Measurements from ENCODE around the gene ATRNL1. TPM values are rescaled to one million over a fixed set of nuclear protein-coding genes. Genes with fewer than 3 reads are reported as not detected.

ATRNL1 gene
- total RNA-seq, 1 donor from 2014 or later, result 0.74 TPM

DNA sequence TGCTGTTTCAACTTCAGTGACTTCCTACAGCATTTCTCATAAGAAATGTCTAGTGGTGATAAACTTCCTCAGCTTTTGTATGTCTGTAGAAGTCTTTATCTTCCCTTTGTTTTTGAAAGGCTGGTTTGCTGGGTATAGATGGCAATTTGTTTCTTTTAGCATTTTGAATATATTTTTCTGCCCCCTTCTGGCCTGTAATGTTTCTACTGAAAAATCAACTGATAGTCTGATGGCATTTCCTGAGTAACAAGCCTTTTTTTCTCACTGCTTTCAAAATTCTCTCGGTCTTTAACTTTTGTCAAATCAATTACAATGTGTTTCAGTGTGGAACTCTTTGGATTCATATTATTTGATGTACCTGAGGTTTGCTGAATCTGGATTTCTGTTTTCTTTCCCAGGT, 487.1 kb downstream of the ATRNL1 start:
- DNase-seq (ENCODE audit: low spot score), result no peak

DNA sequence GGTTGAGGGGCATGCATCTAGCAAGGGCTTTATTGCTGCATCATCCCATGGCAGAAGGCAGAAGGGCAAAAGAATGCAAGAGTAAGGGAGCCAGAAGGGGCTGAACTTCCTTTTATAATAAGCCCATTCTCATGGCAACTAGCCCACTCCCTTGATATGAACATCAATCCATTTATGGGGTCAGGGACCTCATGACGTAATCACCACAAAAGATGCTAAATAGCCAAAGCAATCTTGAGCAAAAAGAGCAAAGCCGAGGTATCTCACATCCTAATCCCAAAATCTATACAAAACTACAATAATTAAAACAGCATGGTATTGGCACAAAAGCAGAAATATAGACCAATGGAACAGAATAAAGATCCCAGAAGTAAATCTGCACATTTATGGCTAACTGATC, 499.9 kb downstream of the ATRNL1 start:
- DNase-seq (ENCODE audit: low spot score), result no peak

DNA sequence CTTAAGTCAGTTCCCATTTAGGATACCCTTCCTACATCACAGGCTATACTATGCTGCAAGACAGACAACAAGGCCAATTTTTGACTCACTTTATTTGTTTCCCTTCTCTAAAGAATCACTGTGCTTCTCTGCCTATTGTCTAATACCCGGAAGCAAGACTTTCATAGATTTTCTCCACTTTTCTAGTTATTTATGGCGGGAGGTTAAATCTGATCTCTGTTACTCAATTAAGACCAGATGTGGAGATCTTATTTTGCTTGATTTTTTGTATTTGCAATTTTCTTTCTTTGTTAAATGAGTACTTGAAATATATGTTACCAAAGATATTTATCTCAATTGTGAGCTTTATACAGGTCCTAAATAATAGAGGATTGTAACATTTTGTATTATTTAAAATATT, 511.5 kb downstream of the ATRNL1 start:
- DNase-seq (ENCODE audit: low spot score), result no peak

DNA sequence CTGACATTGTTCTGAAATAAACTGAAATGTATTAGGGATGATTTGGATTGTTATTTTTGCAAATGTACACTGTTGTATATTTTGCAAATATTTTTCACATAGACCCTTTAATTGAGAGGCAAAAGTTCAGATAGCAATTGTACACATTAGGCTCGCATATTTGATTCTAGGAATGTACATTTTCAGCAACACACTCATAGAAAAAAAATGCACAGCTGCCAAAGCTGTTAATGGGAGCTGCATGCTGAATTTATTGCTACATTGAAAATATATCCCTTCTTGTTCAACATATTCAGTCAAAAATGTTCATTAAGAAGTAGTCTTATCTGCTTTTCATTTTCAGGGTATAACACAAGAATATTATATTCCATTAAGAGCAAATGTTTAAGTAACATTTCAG, 512.9 kb downstream of the ATRNL1 start:
- no peak for DNase-seq (ENCODE audit: low spot score)

DNA sequence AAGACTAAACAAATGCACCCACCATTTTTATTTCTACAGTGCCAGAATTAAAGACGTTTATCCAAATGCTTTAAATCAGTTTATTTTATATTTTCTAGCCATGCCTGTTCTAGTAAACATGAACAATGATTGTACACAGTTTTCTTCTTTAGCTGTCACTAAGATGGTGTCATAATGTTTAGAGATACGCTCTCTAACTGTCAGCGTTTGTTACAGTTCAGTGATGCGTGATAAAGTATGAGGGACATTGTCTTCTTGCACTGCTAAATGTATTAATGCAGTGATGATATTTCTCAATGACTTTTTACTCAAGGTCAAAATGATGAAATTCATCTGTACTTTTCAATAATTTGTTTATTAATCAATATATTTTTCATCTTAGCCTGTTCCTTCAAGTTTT, 513.6 kb downstream of the ATRNL1 start:
- DNase-seq (ENCODE audit: low spot score), result no peak

DNA sequence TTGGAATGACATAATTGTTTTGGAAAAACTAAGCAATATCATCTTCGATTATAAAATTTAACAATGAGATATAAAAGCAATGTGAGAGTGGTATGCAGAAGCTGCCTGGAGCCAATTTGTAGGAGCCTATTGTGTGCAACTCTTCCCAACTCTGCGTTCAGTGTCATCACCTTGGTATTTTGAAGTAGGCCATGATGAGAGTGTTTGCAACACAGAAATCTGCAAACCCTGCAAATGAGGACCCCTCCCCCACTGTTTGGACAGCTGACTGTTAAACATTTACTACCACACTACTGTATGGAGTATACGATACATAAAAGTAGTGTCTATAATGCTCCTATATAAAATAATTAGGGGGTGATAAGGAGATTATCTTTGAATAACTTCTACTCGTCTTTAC, 531.3 kb downstream of the ATRNL1 start:
- DNase-seq (ENCODE audit: low spot score), result no peak

DNA sequence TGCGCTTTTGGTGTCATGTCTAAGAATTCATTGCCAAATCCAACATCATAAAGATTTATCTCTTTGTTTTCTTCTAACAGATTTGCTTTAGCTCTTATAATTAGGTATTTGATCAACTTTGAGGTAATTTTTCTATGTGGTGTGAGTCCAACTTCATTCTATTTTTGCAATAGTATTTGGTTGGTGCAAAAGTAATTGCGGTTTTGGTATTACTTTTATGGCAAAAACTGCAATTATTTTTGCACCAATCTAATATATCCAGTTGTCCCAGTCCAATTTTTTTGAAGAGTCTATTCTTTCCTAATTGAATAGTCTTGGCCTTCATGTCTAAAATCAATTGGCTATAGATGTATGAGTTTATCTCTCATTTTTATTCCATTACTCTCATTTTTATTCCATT, 535.5 kb downstream of the ATRNL1 start:
- DNase-seq (ENCODE audit: low spot score), result no peak

DNA sequence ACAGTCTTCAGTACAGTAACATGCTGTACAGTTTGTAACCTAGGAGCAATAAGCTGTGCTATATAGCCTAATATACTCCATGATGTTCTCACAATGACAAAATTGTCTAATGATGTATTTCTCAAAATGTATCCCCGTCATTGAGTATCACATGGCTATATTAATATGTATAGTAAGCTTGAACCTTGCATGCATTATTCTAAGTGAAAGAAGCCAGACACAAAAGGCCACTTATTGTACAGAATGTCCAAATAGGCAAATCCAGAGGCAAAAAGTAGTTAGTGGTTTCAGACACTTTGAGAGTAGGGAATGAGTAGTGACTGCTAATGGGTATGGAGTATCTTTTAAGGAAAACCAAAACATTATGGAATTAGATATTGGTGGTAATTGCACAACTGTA, 545.1 kb downstream of the ATRNL1 start:
- DNase-seq (ENCODE audit: low spot score), result no peak

DNA sequence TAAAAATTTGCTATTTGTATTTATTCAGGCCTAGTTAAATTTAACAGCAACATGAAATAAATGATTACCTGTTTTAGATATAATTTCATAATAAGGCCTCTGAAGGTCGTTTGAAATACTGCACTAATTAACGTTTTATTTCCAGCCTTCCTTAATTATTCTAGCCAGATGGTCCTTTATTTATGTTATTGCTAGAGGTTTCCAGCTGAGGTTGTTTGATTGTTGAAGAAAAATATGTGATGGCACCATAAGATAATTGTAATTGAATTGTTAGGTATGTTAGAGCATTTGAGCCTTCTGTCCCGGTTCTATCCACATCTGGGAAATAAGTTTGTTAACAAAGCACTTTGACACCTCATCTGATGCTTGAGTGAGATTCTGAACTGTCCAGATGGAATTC, 556.1 kb downstream of the ATRNL1 start:
- DNase-seq (ENCODE audit: low spot score), result no peak

DNA sequence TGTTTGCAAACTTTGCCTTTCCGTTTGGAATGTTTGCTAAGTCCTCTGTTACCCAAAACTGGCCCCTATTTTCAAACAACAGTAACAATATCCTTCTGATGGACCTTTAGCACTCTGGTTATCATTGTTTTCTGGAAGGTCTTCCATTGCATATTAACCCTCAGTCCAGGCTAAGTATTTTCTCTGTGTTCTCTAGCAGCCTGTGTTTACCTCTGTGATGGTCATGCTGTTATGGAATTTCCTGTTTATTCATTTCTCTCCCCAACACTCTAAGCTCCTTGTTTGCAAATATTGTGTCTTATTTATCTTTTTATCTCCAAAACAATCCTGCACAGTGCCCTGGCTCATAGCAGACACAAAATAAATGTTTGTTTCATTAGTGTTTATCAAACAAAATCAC, 560.3 kb downstream of the ATRNL1 start:
- no peak for DNase-seq (ENCODE audit: low spot score)

DNA sequence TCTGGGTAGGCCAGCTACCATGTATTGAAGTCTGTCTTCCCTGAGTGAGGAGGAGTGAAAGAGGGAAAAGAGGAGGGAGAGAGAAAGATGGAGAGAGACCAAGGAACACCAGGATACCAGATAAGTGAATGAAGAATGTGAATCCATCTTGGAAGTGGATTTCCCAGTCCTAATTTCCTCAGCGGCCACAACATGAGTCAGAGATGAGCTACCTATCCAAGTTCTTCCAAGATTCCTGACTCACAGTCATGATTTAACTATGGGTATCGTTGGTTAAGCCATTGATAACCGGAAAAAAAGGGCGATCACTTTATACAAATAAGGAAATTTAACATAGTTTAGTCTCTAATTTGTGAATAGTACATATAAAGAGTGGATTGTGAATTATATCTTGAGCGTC, 561.8 kb downstream of the ATRNL1 start:
- DNase-seq (ENCODE audit: low spot score), result no peak

DNA sequence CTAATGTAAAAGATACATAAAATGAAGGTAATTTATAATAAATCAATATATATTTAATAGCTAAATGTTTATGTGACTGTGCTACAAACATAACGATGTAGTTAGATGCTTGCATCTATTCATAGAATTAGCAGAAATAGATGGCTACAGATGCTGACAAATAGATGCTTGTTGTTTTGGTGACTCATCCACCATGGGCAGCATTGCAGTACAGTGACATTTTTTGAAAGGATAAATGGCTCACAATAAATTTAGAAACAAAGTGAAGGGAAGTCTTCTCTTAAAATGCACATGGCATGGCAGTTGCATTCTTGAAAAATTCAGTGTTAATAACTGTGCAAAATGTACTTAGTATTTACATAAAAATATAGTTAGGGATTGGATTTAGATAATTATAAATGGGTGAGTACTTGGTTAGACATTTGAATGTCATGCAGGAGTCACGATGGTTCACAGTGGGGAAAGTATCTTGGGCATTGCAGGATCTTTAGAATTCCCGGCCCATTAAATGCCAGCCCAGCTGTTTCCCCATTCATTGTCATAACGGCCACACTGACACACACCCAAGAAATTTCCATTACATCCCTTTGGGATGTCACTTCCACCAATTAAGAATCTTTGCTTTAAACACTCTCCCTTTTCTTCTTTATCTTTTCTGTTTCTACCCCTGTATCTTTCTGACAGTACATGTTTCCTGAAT, 564.1 kb downstream of the ATRNL1 start:
- DNase-seq (ENCODE audit: low spot score), result no peak

DNA sequence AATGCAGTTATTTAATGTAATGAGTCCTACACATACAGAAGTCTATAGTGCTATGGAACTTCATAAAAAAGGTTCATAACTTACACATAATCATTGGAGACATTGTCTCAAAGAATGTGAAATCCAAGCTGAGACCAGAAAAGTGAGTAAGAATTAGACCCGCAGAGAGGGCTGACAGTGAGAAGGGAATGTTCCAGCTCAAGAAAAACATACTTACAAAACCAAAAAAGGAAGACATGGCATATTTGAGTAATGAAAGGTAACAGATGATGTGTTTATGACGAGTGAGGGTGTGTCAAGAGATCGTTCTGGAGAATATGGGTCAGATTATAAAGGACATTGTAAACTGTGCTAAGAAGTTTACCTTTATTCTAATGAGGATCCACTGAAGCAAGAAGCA, 566.5 kb downstream of the ATRNL1 start:
- DNase-seq (ENCODE audit: low spot score), result no peak

DNA sequence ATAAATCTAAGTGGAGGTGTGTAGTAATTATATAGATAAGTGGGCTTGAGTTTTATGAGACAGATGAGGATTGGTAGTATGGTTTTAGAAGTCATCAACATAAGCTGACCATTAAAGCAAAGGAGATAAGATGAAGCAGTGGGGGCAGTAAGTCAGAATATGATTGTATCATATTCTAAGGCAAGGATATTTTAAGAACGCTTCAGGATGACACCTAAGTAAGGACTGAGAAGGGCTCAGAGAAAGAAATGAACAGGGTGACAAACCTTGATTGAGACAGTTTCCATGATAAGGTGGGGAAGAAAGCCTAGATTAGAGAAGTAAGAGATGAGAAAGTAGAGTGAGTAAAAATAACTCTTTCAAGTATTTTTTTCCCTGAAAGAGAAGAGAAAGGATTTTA, 567.2 kb downstream of the ATRNL1 start:
- DNase-seq (ENCODE audit: low spot score), result no peak

DNA sequence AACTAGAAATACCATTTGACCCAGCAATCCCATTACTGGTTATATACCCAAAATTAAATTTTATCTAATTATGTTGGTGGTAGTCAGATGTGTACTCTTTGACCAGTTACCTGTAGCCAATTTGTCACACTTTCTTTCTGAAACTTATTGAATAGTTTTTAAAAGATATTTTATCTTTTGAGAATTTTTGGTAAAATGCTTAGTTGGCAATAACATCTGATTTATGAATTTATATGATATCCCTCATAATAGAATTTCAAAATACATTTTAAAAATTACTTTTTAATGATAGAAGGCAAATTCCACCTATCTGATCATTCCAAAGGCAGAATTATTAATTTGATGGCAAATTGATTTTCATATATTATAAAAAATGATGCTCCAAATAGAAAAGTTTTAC, 569.3 kb downstream of the ATRNL1 start:
- DNase-seq (ENCODE audit: low spot score), result no peak

DNA sequence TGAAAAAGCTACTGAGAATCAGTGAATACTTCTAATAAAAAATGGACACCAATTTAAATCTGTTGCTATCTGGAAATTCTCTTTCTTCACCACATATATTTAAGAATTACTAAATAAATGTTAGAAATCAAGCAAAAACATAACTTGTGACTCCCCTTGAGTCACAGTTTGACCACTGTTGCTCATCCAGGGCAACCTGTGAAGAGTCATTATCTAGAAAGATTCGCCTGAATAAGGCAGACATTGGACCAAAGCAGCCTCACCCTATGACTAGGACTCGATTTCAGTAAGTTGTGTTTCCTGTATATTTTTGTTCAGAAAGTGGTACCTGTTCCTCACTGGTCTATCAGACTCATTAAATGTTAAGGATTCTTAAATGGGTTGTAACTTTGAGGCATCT, 572.4 kb downstream of the ATRNL1 start:
- DNase-seq (ENCODE audit: low spot score), result no peak

DNA sequence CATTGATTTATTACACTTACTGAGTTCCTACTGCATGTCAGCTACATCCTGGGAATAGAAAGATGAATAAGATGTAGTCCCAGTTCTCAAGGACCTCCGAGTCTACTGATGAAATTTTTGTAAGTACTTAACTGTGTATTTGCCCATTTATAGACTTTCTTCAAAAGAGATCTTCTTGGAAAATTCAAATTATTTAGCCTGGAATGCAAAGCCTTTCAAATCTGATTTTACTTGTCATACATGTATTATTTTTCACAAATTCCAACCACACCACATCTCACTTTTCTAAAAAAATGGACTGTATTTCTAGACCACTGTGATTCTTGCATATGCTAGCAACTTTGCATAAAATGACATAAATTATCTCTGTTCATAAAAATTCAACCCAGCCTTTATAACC, 581.3 kb downstream of the ATRNL1 start:
- DNase-seq (ENCODE audit: low spot score), result no peak

DNA sequence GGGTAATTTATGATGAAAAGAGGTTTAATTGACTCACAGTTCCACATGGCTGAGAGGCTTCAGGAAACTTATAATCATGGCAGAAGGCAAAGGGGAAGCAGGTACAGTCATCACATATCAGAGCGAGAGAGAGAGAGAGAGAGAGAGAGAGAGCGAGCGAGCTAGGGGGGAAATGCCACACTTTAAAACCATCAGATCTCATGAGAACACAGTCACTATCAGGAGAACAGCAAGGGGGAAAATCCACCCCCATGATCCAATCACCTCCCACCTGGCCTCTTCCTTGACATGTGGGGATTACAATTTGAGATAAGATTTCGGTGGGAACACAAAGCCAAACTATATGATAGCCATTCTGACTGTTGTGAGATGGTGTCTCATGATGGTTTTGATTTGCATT, 603.6 kb downstream of the ATRNL1 start:
- no peak for DNase-seq (ENCODE audit: low spot score)

DNA sequence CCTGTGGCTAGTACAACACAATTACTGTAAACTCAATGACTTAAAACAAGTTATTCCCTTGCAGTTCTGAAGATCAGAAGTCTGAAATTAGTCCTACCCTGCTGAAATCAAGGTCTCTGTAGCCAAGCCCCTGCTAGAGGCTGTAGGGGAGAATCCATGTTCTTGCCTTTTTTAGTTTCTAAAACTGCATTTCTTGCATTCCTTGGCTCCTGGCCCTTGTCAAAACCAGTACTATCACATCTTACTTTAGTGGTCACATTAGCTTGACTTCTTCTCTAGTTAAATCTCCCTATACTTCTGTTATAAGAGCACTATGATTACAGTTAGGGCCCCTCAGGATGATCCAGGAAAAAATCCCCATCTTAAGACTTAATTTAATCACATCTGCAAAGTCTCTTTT, 612.9 kb downstream of the ATRNL1 start:
- no peak for DNase-seq (ENCODE audit: low spot score)

DNA sequence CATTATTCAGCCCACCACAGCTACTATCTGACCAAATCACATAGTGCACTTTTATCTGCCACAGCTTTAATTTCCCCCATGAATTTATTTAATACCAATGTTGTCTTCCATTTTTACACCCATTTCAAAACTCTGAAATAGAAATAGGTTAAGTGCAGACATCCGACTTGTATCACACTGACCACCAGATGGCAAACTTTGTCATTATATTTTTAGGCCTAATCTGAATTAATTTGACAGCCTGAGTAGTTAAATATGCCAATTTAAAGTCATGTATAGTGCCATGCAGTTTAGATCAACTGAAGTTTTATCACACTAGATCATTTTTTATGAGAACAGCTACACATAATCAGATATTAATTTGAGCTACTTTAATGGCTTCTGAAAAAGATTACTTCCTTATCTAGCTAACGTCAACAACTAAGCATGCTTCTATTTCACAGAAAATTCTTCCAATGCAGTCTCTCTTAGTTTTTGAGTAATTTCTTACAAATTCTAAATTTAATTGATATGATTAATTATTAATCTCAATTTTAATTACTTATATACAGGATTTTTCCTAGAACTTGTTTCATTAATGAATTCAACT, 613.4 kb downstream of the ATRNL1 start:
- DNase-seq (ENCODE audit: low spot score), result no peak

DNA sequence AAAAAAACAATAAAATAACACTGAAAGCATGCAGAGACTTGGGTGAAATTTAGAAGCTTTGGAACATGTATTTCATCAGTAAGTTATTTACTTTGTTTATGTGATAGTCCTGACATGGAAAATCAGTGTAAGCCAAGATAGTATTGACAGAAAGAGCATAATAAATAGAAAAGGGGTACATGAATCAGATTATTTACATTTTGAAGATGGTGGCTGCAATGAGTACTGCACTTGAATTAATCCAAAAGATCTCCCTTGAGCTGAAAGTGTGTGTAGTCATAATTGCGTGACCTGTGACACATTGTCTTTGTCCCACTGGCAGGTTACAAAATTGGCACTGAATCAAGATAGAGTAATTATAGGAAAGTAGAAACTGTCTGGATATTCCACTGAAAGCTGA, 617.0 kb downstream of the ATRNL1 start:
- DNase-seq (ENCODE audit: low spot score), result no peak

DNA sequence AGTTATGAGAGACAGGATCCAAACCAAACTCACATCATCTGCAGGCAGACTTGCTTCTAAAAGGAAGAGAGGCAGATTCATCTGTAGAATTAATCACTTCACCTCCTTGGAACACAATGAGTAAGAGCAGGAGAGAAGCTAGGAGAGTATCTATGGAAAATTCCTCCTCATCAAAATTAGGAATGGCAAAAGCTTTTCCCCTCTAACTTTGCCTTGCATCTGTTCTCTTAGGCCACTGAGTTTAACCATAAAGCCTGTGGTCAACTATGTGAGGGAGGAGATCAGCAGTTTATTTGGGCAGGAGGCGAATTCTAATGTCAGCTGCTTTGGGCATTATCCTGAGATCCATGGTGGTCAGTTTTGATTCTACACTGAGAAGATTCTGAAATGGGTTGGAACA, 618.1 kb downstream of the ATRNL1 start:
- DNase-seq (ENCODE audit: low spot score), result no peak

DNA sequence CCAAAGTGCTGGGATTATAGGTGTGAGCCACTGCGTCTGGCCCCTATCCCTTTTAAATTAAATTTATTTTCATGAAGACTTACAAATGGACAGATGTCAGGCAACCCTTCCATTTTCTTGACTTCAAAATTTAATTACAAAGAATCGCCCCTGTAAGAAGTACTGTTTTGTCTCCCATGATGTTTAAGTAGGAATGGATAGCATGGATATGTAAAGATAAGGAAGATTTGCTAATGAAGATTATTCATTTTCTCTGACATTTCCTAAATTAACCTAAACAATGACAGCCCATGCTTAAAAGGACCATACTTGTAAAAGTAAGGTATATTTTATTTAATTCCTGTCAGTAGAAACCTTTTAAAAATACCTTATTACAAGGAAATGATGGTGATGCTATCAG, 627.0 kb downstream of the ATRNL1 start:
- DNase-seq (ENCODE audit: low spot score), result no peak

DNA sequence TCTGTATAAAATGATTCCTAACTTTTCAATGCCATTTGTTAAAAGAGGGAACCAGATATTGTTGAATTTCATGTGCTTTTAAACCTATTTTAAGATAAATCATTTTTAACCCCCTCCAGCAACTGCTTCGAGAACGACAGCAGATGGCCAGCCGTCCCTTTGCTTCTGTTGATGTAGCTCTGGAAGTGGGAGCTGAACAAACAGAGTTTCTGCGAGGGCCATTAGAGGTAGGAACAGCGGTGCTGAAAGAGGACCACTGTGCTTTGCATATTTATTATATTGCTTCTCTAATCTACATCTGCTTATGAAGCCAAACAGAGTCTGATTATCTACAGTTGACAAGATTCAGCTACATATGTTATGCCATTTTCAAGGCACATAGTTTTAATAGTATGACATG, 634.0 kb downstream of the ATRNL1 start:
- DNase-seq (ENCODE audit: low spot score), result no peak
